ENCODE measurements around the gene SBF2.
"Not testable (repeated sequence)": the region's sequence is repeated elsewhere in the genome, so short reads cannot be mapped to it uniquely, and the experiment has no call there.

Gene SBF2

GRCh38 chr11:10108915-10109680 is 184.9 kb downstream of the SBF2 start:
- no peak for DNase-seq

GRCh38 chr11:10107497-10107896 is 186.5 kb downstream of the SBF2 start:
- no peak for DNase-seq

- DNase-seq: no peak
Observed at GRCh38 chr11:10097615-10098014, 196.4 kb downstream of the SBF2 start.

- no peak for DNase-seq
Observed at GRCh38 chr11:10096987-10097386, 197.0 kb downstream of the SBF2 start.

- DNase-seq: no peak
Observed at GRCh38 chr11:10095412-10096208, 198.4 kb downstream of the SBF2 start.

- no peak for DNase-seq
Observed at GRCh38 chr11:10092426-10092825, 201.6 kb downstream of the SBF2 start.

GRCh38 chr11:10091314-10092045 is 202.5 kb downstream of the SBF2 start:
- DNase-seq: no peak

- DNase-seq: not testable (repeated sequence)
Observed at GRCh38 chr11:10087923-10088225, 206.1 kb downstream of the SBF2 start.

- no peak for DNase-seq
Observed at GRCh38 chr11:10087186-10087922, 206.7 kb downstream of the SBF2 start.

- no peak for DNase-seq
Observed at GRCh38 chr11:10080138-10080537, 213.9 kb downstream of the SBF2 start.

GRCh38 chr11:10076458-10077141 is 217.4 kb downstream of the SBF2 start:
- DNase-seq: peak; percentile 12

GRCh38 chr11:10075141-10075540 is 218.9 kb downstream of the SBF2 start:
- no peak for DNase-seq

- no peak for DNase-seq
Observed at GRCh38 chr11:10072841-10073240, 221.2 kb downstream of the SBF2 start.

- DNase-seq: no peak
Observed at GRCh38 chr11:10072142-10072541, 221.9 kb downstream of the SBF2 start.

GRCh38 chr11:10067629-10068300 is 226.3 kb downstream of the SBF2 start:
- no peak for DNase-seq

- DNase-seq: no peak
Observed at GRCh38 chr11:10066441-10066840, 227.6 kb downstream of the SBF2 start.

- DNase-seq: no peak
Observed at GRCh38 chr11:10064828-10065227, 229.2 kb downstream of the SBF2 start.

GRCh38 chr11:10058356-10058755 is 235.7 kb downstream of the SBF2 start:
- no peak for DNase-seq

- DNase-seq: no peak
Observed at GRCh38 chr11:10051868-10052586, 242.0 kb downstream of the SBF2 start.

GRCh38 chr11:10050561-10050960 is 243.5 kb downstream of the SBF2 start:
- no peak for DNase-seq

- DNase-seq: no peak
Observed at GRCh38 chr11:10049756-10050155, 244.3 kb downstream of the SBF2 start.

Data from CD4-positive, alpha-beta T cell treated with Interleukin-21 for 1 hour (primary cell).